Measurements from ENCODE around the gene SUMF2. TPM values are rescaled to one million over a fixed set of nuclear protein-coding genes. Genes with fewer than 3 reads are reported as not detected.
A peak's percentile ranks its signal among the peaks of the same experiment; 100 is the strongest.
"Not testable (repeated sequence)": the region's sequence is repeated elsewhere in the genome, so short reads cannot be mapped to it uniquely, and the experiment has no call there.

Gene SUMF2
- total and polyA plus RNA-seq, 2 experiments from 2014 or later: 186 to 188 TPM

DNA sequence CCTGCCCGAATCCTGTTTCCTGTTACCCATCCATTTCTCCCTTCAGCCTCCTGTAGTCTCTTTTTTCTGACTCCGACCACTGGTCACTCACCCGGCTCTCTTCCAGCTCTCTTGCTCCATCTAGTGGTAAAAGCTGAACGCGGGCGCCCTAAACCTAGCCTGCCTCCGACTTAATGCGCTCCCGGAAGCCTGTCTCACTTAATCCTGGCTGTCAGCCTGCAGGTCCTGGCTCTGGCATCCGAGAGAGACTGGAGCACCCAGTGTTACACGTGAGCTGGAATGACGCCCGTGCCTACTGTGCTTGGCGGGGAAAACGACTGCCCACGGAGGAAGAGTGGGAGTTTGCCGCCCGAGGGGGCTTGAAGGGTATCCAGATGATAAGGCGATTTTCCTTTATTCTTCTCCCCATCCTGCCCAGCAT lies 10.3 kb downstream of the SUMF2 start:
- peak; percentile 88 for DNase-seq
- Histone ChIP-seq H3K27ac (no peak overlapping the region), H3K36me3 (ENCODE audit: low read depth) (peaks cover 6% of the 10 kb centered on the region), H3K9me2 (ENCODE audit: insufficient read depth) (no peaks in the 10 kb centered on the region), H2AFZ (no peak overlapping the region), H3K27me3 (replicated peaks; ENCODE audit: insufficient read depth) (no peaks in the 10 kb centered on the region), H3K9ac (no peak overlapping the region), H3K4me3 (no peak overlapping the region), H4K20me1 (ENCODE audit: insufficient read depth) (no peaks in the 10 kb centered on the region), H3K4me1 (ENCODE audit: insufficient read depth) (peaks cover 4% of the 10 kb centered on the region; the same call in 1 of the 2 replicates), H3K79me2 (ENCODE audit: insufficient read depth) (no peaks in the 10 kb centered on the region), H3K4me2 (ENCODE audit: unreplicated experiment) (no peak overlapping the region), H3F3A (ENCODE audit: insufficient read depth) (0 out of 2 replicates have a peak, but pooled peaks cover 8% of the 10 kb centered on the region), H3K9me3 (ENCODE audit: low read depth) (no peaks in the 10 kb centered on the region)
- in situ Hi-C loops (cut with MboI): loop anchor here (10.0 to 25.0 kb wide), 2 partner anchors 430 to 1312 kb away; partner anchors contain the start of gene SEC61G
- 14 to 20% methylated on average over 15 to 19 of the region's 19 CpGs for WGBS, 2 experiments (ENCODE audit: low coverage in 1 of 2, low lambda C conversion rate in 2 of 2, missing lambda C conversion rate in 2 of 2)
- TF ChIP-seq EZH2phosphoT487 (IDR thresholded peaks at IDR 0.05; ENCODE audit: insufficient read depth, low read depth): no peak
- TF ChIP-seq EZH2 (IDR thresholded peaks at IDR 0.05; ENCODE audit: insufficient read depth, poor library complexity, severe bottlenecking): no peak

DNA sequence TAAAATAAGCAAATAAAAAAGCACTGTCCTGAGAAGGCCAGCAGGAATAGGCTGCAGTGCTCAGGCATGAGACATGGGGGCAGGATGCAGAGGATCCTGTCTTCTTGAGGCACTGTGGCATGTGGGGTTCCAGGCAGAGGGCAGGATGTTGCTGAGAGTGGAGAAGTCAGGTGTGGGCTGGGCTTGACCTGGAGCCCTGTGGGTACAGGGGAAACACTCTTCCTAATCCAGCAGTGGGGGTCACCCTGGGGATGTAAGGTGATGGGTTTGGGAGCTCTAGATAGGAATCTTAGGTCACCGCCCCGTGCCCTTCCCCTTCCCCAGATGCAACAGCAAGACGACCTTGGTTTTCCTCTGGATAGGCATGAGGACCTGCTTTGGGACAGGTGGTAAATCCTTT lies 13.6 kb downstream of the SUMF2 start:
- peaks cover 7% of the 10 kb centered on the region; the same call in 1 of the 2 replicates for H3K4me1 ChIP-seq (ENCODE audit: insufficient read depth)
- no peaks in the 10 kb centered on the region for H4K20me1 ChIP-seq (ENCODE audit: insufficient read depth)
- no peak for DNase-seq
- H3K27ac ChIP-seq: no peak overlapping the region
- H3K9me3 ChIP-seq (ENCODE audit: low read depth): no peaks in the 10 kb centered on the region
- 94 to 96% methylated on average over 3 of the region's 3 CpGs for WGBS, 2 experiments (ENCODE audit: low coverage in 1 of 2, low lambda C conversion rate in 2 of 2, missing lambda C conversion rate in 2 of 2)
- no peaks in the 10 kb centered on the region; the same call in 1 of the 2 replicates for H3K36me3 ChIP-seq (ENCODE audit: low read depth)
- no peak overlapping the region for H3K9ac ChIP-seq
- in situ Hi-C loops (cut with MboI): loop anchor here (10.0 kb wide), 1 partner anchor 433 kb away; no protein-coding TSS in a partner anchor
- no peaks in the 10 kb centered on the region for H3K79me2 ChIP-seq (ENCODE audit: insufficient read depth)
- H3K9me2 ChIP-seq (ENCODE audit: insufficient read depth): no peaks in the 10 kb centered on the region
- H2AFZ ChIP-seq: no peak overlapping the region
- TF ChIP-seq EZH2 (IDR thresholded peaks at IDR 0.05; ENCODE audit: insufficient read depth, poor library complexity, severe bottlenecking): no peak
- TF ChIP-seq EZH2phosphoT487 (IDR thresholded peaks at IDR 0.05; ENCODE audit: insufficient read depth, low read depth): no peak
- no peaks in the 10 kb centered on the region for H3K27me3 ChIP-seq (replicated peaks; ENCODE audit: insufficient read depth)
- H3K4me3 ChIP-seq: no peak overlapping the region
- no peak overlapping the region for H3K4me2 ChIP-seq (ENCODE audit: unreplicated experiment)
- 0 out of 2 replicates have a peak, but pooled peaks cover under 1% of the 10 kb centered on the region for H3F3A ChIP-seq (ENCODE audit: insufficient read depth)

DNA sequence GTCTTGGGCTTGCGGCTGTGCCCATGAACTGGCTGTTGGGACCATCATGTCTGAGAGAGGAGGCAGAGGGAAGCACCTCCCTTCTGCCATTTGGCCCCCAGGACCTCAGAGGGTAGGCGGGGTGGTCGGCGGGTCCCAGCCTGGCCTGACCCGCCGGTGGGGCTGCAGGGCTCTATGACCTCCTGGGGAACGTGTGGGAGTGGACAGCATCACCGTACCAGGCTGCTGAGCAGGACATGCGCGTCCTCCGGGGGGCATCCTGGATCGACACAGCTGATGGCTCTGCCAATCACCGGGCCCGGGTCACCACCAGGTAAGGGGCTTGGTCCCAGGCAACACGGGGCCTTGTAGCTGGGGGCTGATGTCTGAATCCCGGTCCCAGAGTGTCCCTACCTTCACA lies 14.1 kb downstream of the SUMF2 start:
- in situ Hi-C loops (cut with MboI): loop anchor here (10.0 kb wide), 1 partner anchor 433 kb away; no protein-coding TSS in a partner anchor

DNA sequence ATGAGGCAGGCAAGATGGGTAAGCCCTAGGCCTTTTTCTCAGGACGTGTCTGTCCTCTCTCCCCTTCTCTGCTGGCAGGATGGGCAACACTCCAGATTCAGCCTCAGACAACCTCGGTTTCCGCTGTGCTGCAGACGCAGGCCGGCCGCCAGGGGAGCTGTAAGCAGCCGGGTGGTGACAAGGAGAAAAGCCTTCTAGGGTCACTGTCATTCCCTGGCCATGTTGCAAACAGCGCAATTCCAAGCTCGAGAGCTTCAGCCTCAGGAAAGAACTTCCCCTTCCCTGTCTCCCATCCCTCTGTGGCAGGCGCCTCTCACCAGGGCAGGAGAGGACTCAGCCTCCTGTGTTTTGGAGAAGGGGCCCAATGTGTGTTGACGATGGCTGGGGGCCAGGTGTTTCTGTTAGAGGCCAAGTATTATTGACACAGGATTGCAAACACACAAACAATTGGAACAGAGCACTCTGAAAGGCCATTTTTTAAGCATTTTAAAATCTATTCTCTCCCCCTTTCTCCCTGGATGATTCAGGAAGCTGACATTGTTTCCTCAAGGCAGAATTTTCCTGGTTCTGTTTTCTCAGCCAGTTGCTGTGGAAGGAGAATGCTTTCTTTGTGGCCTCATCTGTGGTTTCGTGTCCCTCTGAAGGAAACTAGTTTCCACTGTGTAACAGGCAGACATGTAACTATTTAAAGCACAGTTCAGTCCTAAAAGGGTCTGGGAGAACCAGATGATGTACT lies 15.5 kb downstream of the SUMF2 start:
- no peaks in the 10 kb centered on the region for H3F3A ChIP-seq (ENCODE audit: insufficient read depth)
- in situ Hi-C loops (cut with MboI): loop anchor here (10.0 kb wide), 1 partner anchor 435 kb away; no protein-coding TSS in a partner anchor
- no peaks in the 10 kb centered on the region for H3K27me3 ChIP-seq (replicated peaks; ENCODE audit: insufficient read depth)
- H2AFZ ChIP-seq: 0 out of 2 replicates have a peak overlapping the region, but pooled peaks have one; percentile 11
- TF ChIP-seq EZH2 (IDR thresholded peaks at IDR 0.05; ENCODE audit: insufficient read depth, poor library complexity, severe bottlenecking) (no peak), EZH2phosphoT487 (IDR thresholded peaks at IDR 0.05; ENCODE audit: insufficient read depth, low read depth) (no peak)
- H3K36me3 ChIP-seq (ENCODE audit: low read depth): no peaks in the 10 kb centered on the region; the same call in 1 of the 2 replicates
- H3K79me2 ChIP-seq (ENCODE audit: insufficient read depth): no peaks in the 10 kb centered on the region
- H3K9me2 ChIP-seq (ENCODE audit: insufficient read depth): no peaks in the 10 kb centered on the region
- peak overlapping the region; percentile 26; the same call in 1 of the 2 replicates for H3K9ac ChIP-seq
- H3K4me1 ChIP-seq (ENCODE audit: insufficient read depth): peaks cover 7% of the 10 kb centered on the region; the same call in 1 of the 2 replicates
- H4K20me1 ChIP-seq (ENCODE audit: insufficient read depth): no peaks in the 10 kb centered on the region
- no peak overlapping the region for H3K4me3 ChIP-seq
- WGBS, 2 experiments (ENCODE audit: low coverage in 1 of 2, low lambda C conversion rate in 2 of 2, missing lambda C conversion rate in 2 of 2): 23 to 25% methylated on average over 12 of the region's 12 CpGs
- H3K4me2 ChIP-seq (ENCODE audit: unreplicated experiment): no peak overlapping the region
- peak; percentile 89 for DNase-seq
- H3K9me3 ChIP-seq (ENCODE audit: low read depth): no peaks in the 10 kb centered on the region
- peak overlapping the region; percentile 32; the same call in 1 of the 2 replicates for H3K27ac ChIP-seq

More for the DNA sequence above, 14.1 kb downstream of the SUMF2 start:
- H3K9me3 ChIP-seq (ENCODE audit: low read depth): no peaks in the 10 kb centered on the region
- no peaks in the 10 kb centered on the region for H3K9me2 ChIP-seq (ENCODE audit: insufficient read depth)
- H3K4me3 ChIP-seq: no peak overlapping the region
- DNase-seq: no peak
- H4K20me1 ChIP-seq (ENCODE audit: insufficient read depth): no peaks in the 10 kb centered on the region
- 93 to 99% methylated on average over 15 to 16 of the region's 16 CpGs for WGBS, 2 experiments (ENCODE audit: low coverage in 1 of 2, low lambda C conversion rate in 2 of 2, missing lambda C conversion rate in 2 of 2)
- no peak overlapping the region for H3K9ac ChIP-seq
- peaks cover 7% of the 10 kb centered on the region; the same call in 1 of the 2 replicates for H3K4me1 ChIP-seq (ENCODE audit: insufficient read depth)
- no peak for TF ChIP-seq EZH2 (IDR thresholded peaks at IDR 0.05; ENCODE audit: insufficient read depth, poor library complexity, severe bottlenecking)
- TF ChIP-seq EZH2phosphoT487 (IDR thresholded peaks at IDR 0.05; ENCODE audit: insufficient read depth, low read depth): no peak
- no peak overlapping the region for H3K4me2 ChIP-seq (ENCODE audit: unreplicated experiment)
- no peaks in the 10 kb centered on the region; the same call in 1 of the 2 replicates for H3K36me3 ChIP-seq (ENCODE audit: low read depth)
- no peak overlapping the region for H3K27ac ChIP-seq
- no peak overlapping the region for H2AFZ ChIP-seq
- no peaks in the 10 kb centered on the region for H3K27me3 ChIP-seq (replicated peaks; ENCODE audit: insufficient read depth)
- H3F3A ChIP-seq (ENCODE audit: insufficient read depth): no peaks in the 10 kb centered on the region
- no peaks in the 10 kb centered on the region for H3K79me2 ChIP-seq (ENCODE audit: insufficient read depth)

DNA sequence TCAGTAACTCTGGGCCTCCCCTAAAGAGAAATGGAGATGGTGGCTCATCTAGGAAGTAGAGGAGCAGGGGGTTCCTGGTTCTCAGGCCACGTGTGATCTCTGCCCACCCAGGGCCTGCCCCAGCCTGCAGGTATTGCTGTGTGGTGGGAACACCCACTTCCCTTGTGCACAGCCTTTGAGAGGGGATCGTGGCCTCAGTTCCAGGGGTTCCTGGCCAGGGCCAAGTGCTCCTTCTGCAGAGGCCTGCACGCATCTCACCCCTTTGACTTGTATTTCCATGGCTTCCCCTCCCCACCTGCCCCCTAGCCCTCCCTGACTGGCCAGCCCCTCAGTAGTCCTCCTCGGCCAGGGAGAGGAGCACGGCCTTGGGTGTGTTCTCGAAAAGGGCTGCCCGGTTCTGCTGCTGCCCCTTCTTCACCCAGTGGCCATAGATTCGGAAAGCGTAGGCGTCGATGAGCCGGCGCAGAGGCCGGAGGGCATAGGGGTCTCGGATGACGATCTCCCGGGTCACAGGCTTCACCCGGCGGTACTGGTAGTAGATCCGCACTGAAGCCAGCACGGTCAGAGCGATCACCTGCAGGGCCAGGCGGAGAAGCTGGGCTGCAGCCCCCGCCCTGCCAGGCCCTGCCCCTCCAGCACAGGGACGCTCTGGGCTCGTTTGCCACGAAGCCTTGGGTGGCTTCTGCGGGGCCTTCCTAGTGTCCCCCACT lies 16.8 kb downstream of the SUMF2 start:
- DNase-seq; H3K79me2 ChIP-seq (ENCODE audit: insufficient read depth); H4K20me1 ChIP-seq (ENCODE audit: insufficient read depth); H3K4me1 ChIP-seq (ENCODE audit: insufficient read depth); H3K9me2 ChIP-seq (ENCODE audit: insufficient read depth); H2AFZ ChIP-seq; H3K9me3 ChIP-seq (ENCODE audit: low read depth); H3K9ac ChIP-seq; H3K27me3 ChIP-seq (replicated peaks; ENCODE audit: insufficient read depth); H3K4me2 ChIP-seq (ENCODE audit: unreplicated experiment); H3K36me3 ChIP-seq (ENCODE audit: low read depth); H3F3A ChIP-seq (ENCODE audit: insufficient read depth); H3K4me3 ChIP-seq; in situ Hi-C loops (cut with MboI); H3K27ac ChIP-seq: not testable (repeated sequence)
- WGBS, 2 experiments (ENCODE audit: low coverage in 1 of 2, low lambda C conversion rate in 2 of 2, missing lambda C conversion rate in 2 of 2): 94 to 95% methylated on average over 25 to 26 of the region's 28 CpGs
